NT2/D1 (cell line): Measurements from ENCODE around the gene FBXL13.
"Not testable (repeated sequence)": the region's sequence is repeated elsewhere in the genome, so short reads cannot be mapped to it uniquely, and the experiment has no call there.

ENCODE experiments used
- YY1 ChIP-seq: IDR thresholded peaks from 2 replicates; pipeline ENCODE4 v1.6.1; 2011; ENCODE audit not compliant: insufficient read length, insufficient read depth
- ZNF274 ChIP-seq: IDR thresholded peaks from 2 replicates; pipeline ENCODE4 v1.6.1; 2011; ENCODE audit warnings: mild to moderate bottlenecking, low read depth, low read length

DNA sequence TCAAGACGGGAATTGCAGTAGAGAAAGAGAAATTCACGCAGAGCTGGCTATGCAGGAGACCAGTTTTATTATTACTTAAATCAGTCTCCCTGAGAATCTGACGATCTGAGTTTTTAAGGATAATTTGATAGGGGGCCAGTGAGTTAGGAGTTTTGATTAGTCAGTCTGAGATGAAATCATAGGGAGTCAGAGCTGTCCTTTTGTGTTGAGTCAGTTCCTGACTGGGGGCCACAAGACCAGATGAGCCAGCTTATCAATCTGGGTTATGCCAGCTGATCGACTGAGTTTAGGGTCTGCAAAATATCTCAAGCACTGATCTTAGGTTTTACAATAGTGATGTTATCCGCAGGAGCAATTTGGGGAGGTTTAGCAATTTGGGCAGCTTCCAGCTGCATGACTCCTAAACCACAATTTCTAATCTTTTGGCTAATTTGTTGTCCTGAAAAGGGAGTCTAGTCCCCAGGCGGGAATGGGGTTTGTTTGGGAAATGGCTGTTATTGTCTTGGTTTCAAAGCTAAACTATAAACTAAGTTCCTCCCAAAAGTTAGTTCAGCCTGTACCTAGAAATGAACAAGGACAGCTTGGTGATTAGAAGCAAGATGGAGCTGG is 278.5 kb downstream of the FBXL13 start:
- TF ChIP-seq ZNF274, YY1: not testable (repeated sequence)
